Lower leg skin (tissue), 3 donors: Measurements from ENCODE around the gene SRPRB.

Experiments used
- POLR2A ChIP-seq, 2 donors: fragments of 450-650 bp; IDR thresholded peaks; one replicate each; pipeline ENCODE4 v1.6.1; 2016 to 2017; ENCODE audit warnings: antibody characterized with exemption in 2 of 2, mild to moderate bottlenecking in 1 of 2, moderate library complexity in 1 of 2
- TF ChIP-seq, protein P1 (sequence below), 3 donors: fragments of 450-650 bp; IDR thresholded peaks; one replicate each; pipeline ENCODE4 v1.5.1; 2016; ENCODE audit warnings: antibody characterized with exemption in 3 of 3, mild to moderate bottlenecking in 3 of 3, moderate library complexity in 2 of 3

DNA sequence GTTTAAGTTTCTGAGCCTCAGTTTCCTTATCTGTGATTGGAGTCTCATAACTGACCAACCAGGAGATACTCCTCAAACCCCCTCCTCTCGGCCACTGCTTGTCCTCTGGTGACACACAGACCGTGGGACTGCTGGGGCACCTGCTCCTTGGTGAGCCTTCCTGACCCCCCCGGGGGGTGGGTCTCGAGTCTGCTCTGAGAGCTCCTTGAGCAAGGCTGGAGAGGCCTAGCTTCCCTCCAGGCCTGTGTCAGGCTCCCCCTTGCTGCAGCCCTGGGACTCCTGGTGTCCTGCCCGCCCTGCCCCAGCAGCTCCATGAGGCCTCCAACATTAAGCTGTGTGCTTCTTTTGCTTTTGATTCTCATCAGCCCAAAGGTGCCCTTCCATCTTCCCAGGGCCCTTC lies 27.7 kb downstream of the SRPRB start:
- TF ChIP-seq, protein P1, sequence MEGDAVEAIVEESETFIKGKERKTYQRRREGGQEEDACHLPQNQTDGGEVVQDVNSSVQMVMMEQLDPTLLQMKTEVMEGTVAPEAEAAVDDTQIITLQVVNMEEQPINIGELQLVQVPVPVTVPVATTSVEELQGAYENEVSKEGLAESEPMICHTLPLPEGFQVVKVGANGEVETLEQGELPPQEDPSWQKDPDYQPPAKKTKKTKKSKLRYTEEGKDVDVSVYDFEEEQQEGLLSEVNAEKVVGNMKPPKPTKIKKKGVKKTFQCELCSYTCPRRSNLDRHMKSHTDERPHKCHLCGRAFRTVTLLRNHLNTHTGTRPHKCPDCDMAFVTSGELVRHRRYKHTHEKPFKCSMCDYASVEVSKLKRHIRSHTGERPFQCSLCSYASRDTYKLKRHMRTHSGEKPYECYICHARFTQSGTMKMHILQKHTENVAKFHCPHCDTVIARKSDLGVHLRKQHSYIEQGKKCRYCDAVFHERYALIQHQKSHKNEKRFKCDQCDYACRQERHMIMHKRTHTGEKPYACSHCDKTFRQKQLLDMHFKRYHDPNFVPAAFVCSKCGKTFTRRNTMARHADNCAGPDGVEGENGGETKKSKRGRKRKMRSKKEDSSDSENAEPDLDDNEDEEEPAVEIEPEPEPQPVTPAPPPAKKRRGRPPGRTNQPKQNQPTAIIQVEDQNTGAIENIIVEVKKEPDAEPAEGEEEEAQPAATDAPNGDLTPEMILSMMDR (IDR thresholded peaks at IDR 0.05): no peak
- TF ChIP-seq POLR2A (IDR thresholded peaks at IDR 0.05): no peak
